HL-60 (cell line): ENCODE data around the gene TRIM61.

Experiments used
- DNase-seq, 2 experiments: peaks; one replicate each; pipeline ENCODE4 v3.0.0-alpha.2; 2010 to 2020; ENCODE audit warnings: low read depth in 1 of 2, low spot score in 1 of 2
- H3K27ac ChIP-seq: fragments of 250-450 bp; sonication (Bioruptor Pico); replicated peaks from 2 replicates; pipeline ENCODE4 v1.5.1; 2020; ENCODE audit warnings: mild to moderate bottlenecking, moderate library complexity
- H3K27me3 ChIP-seq: fragments of 250-450 bp; sonication (Bioruptor Pico); 2 replicates; pipeline ENCODE4 v1.5.1; 2021; ENCODE audit warnings: mild to moderate bottlenecking, moderate library complexity; ENCODE audit not compliant: insufficient read depth, poor library complexity, severe bottlenecking
- H3K4me3 ChIP-seq: replicated peaks from 2 replicates; pipeline ENCODE4 v1.5.1; 2011; ENCODE audit warnings: mild to moderate bottlenecking, control low read depth, low read length; ENCODE audit not compliant: insufficient read depth
- CTCF ChIP-seq: IDR thresholded peaks from one replicate; pipeline ENCODE4 v1.5.1; 2011; ENCODE audit warnings: low read length, control low read depth, inconsistent platforms; ENCODE audit not compliant: insufficient read depth
- GABPA ChIP-seq: IDR thresholded peaks from 2 replicates; pipeline ENCODE4 v1.6.1; 2012; ENCODE audit warnings: low read depth
- POLR2AphosphoS5 ChIP-seq: IDR thresholded peaks from 2 replicates; pipeline ENCODE4 v1.6.1; 2012; ENCODE audit warnings: low read depth
- REST ChIP-seq: IDR thresholded peaks from 2 replicates; pipeline ENCODE4 v1.6.1; 2012; ENCODE audit warnings: low read depth; ENCODE audit not compliant: insufficient replicate concordance
- SPI1 ChIP-seq: IDR thresholded peaks from 2 replicates; pipeline ENCODE4 v1.6.1; 2012; ENCODE audit warnings: low read depth, mild to moderate bottlenecking, borderline replicate concordance

Gene TRIM61

GRCh38 chr4:164926301-164926700 lies 51.2 kb downstream of the TRIM61 start:
- no peaks in the 10 kb centered on the region for H3K27me3 ChIP-seq
- TF ChIP-seq SPI1 (no peak), POLR2AphosphoS5 (no peak)
- no peak overlapping the region for H3K27ac ChIP-seq
- no peak for DNase-seq
- no peak overlapping the region for H3K4me3 ChIP-seq

- H3K4me3 ChIP-seq, result no peak overlapping the region
- no peak for DNase-seq
- H3K27me3 ChIP-seq, result no peaks in the 10 kb centered on the region
- no peak for TF ChIP-seq SPI1
- TF ChIP-seq CTCF, result no peak
- no peak for TF ChIP-seq POLR2AphosphoS5
- no peak for TF ChIP-seq REST
- no peak for TF ChIP-seq GABPA
- no peak overlapping the region for H3K27ac ChIP-seq
These were observed 52.7 kb downstream of the TRIM61 start for GRCh38 chr4:164924670-164925238.

- TF ChIP-seq CTCF, result no peak
- TF ChIP-seq POLR2AphosphoS5, result no peak
- no peak for TF ChIP-seq GABPA
- no peak for TF ChIP-seq SPI1
- Histone ChIP-seq H3K27ac (no peak overlapping the region), H3K4me3 (no peak overlapping the region), H3K27me3 (no peaks in the 10 kb centered on the region)
- DNase-seq, result no peak
These were observed 58.5 kb downstream of the TRIM61 start for GRCh38 chr4:164918956-164919355.
